Vagina (tissue), 2 donors: ENCODE measurements around the gene WAPL.

Source experiments
- CTCF ChIP-seq, 3 experiments: fragments of 450-650 bp in 2 of 3; fragments of 200-600 bp in 1 of 3; sonication (generic) in 1 of 3; IDR thresholded peaks; one replicate each; pipeline ENCODE4 v1.5.1; 2017 to 2019; ENCODE audit warnings: antibody characterized with exemption in 3 of 3, mild to moderate bottlenecking in 2 of 3, moderate library complexity in 2 of 3
- POLR2A ChIP-seq, 2 donors: fragments of 450-650 bp; IDR thresholded peaks; one replicate each; pipeline ENCODE4 v1.6.1; 2017; ENCODE audit warnings: antibody characterized with exemption in 2 of 2, mild to moderate bottlenecking in 2 of 2, moderate library complexity in 2 of 2
- POLR2AphosphoS5 ChIP-seq, 2 donors: sonication (generic); formaldehyde crosslinking; IDR thresholded peaks; one replicate each; pipeline ENCODE4 v1.9.0; 2017; ENCODE audit warnings: antibody characterized with exemption in 2 of 2, mild to moderate bottlenecking in 2 of 2, low read depth in 1 of 2; ENCODE audit not compliant: insufficient read depth in 1 of 2

GRCh38 chr10:86481761-86482160, 39.8 kb downstream of the WAPL start:
- no peak for TF ChIP-seq CTCF (IDR thresholded peaks at IDR 0.05)
- no peak for TF ChIP-seq POLR2A (IDR thresholded peaks at IDR 0.05)
- no peak for TF ChIP-seq POLR2AphosphoS5 (IDR thresholded peaks at IDR 0.05; ENCODE audit: insufficient read depth in 1 of 2, low read depth in 1 of 2)
